Measurements from ENCODE around the gene TMEM119.

GRCh38 chr12:108575199-108575912 is 22.5 kb downstream of the TMEM119 start:
- TF ChIP-seq, protein P1, sequence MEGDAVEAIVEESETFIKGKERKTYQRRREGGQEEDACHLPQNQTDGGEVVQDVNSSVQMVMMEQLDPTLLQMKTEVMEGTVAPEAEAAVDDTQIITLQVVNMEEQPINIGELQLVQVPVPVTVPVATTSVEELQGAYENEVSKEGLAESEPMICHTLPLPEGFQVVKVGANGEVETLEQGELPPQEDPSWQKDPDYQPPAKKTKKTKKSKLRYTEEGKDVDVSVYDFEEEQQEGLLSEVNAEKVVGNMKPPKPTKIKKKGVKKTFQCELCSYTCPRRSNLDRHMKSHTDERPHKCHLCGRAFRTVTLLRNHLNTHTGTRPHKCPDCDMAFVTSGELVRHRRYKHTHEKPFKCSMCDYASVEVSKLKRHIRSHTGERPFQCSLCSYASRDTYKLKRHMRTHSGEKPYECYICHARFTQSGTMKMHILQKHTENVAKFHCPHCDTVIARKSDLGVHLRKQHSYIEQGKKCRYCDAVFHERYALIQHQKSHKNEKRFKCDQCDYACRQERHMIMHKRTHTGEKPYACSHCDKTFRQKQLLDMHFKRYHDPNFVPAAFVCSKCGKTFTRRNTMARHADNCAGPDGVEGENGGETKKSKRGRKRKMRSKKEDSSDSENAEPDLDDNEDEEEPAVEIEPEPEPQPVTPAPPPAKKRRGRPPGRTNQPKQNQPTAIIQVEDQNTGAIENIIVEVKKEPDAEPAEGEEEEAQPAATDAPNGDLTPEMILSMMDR (conservative IDR thresholded peaks at IDR 0.05; ENCODE audit: low read depth, low read length): no peak
- no peak for TF ChIP-seq EZH2 (IDR thresholded peaks at IDR 0.05; ENCODE audit: borderline replicate concordance, low read depth, low read length, poor library complexity, severe bottlenecking)
